Esophagus squamous epithelium (tissue), 5 donors: Measurements from ENCODE around the gene CXCR4. TPM values are rescaled to one million over a fixed set of nuclear protein-coding genes. Genes with fewer than 3 reads are reported as not detected.

Source experiments
- DNase-seq: peaks from one replicate; lab custom pipeline; 2025; lab: John Stamatoyannopoulos, UW
- H3K27ac ChIP-seq, 4 donors: fragments of 200-600 bp; sonication (generic); one replicate each; pipeline ENCODE4 v1.5.1; 2016 to 2019; ENCODE audit warnings: mild to moderate bottlenecking in 1 of 4
- H3K27me3 ChIP-seq, 4 donors: fragments of 200-600 bp; sonication (generic); 1 replicate in 3 of 4; 2 replicates in 1 of 4; pipeline versions ENCODE4 v1.5.1 to v1.6.0; 2017 to 2021; ENCODE audit warnings: antibody characterized with exemption in 1 of 4
- H3K36me3 ChIP-seq, 3 donors: fragments of 200-600 bp; sonication (generic); one replicate each; pipeline ENCODE4 v1.5.1; 2016 to 2019
- H3K4me1 ChIP-seq, 3 donors: fragments of 200-600 bp; sonication (generic); one replicate each; pipeline ENCODE4 v1.5.1; 2017 to 2019
- H3K4me3 ChIP-seq, 4 donors: fragments of 200-600 bp; sonication (generic); 1 replicate in 3 of 4; 2 replicates in 1 of 4; pipeline ENCODE4 v1.5.1; 2016 to 2019; ENCODE audit warnings: mild to moderate bottlenecking in 2 of 4, moderate library complexity in 1 of 4
- H3K9me3 ChIP-seq, 3 donors: fragments of 200-600 bp; sonication (generic); one replicate each; pipeline ENCODE4 v1.5.1; 2016 to 2019
- CTCF ChIP-seq, 6 experiments: fragments of 450-650 bp in 4 of 6; fragments of 200-600 bp in 2 of 6; sonication (generic) in 2 of 6; IDR thresholded peaks; one replicate each; pipeline ENCODE4 v1.5.1; 2016 to 2019; ENCODE audit warnings: antibody characterized with exemption in 6 of 6, mild to moderate bottlenecking in 4 of 6, moderate library complexity in 4 of 6
- POLR2A ChIP-seq, 4 donors: fragments of 450-650 bp; IDR thresholded peaks; one replicate each; pipeline ENCODE4 v1.6.1; 2017; ENCODE audit warnings: antibody characterized with exemption in 4 of 4, mild to moderate bottlenecking in 4 of 4, moderate library complexity in 3 of 4
- WGBS, 2 donors: methylation state at CpG; one replicate each; pipeline ENCODE4 v1.1.5; 2018; 5-methylcytosine and 5-hydroxymethylcytosine counted together
- intact Hi-C: fragments of 100-400 bp; cut with DNase I; formaldehyde crosslinking; loops from one replicate; pipeline ENCODE4 v1.15.0; 2022
- total RNA-seq, 4 donors: library from RNA; depleted of rRNA; stranded (reverse); fragments of >200 nt; gene quantifications; one replicate each; pipeline ENCODE4 v1.1.0, GENCODE V29; 2016
- donor health status: DM: yes; HTN: yes; CAD: no.

The CXCR4 gene
- 10 to 100 TPM in 2 of 4 donors, 1 to 10 TPM in 2; 5.7 to 28.6 (median 10.0) TPM for total RNA-seq

- 2 to 3% methylated on average over 18 to 30 of the region's 50 CpGs for WGBS, 2 donors
- Histone ChIP-seq H3K27ac (peak within 1 kb of the TSS; percentile 67 to 88 (median 76)), H3K4me1 (peaks cover 14 to 48% (median 35%) of the 10 kb centered on the region in 3 donors), H3K36me3 (no peaks in the 10 kb centered on the region), H3K4me3 (peak within 1 kb of the TSS; percentile 30 to 71 (median 49)), H3K27me3 (peaks cover 0 to 99% (median 7%) of the 10 kb centered on the region in 4 donors), H3K9me3 (no peaks in the 10 kb centered on the region)
- intact Hi-C loops = no loop called here
- DNase-seq = peak; percentile 54
- TF ChIP-seq POLR2A (IDR thresholded peaks at IDR 0.05) (peak in 2 of 4 donors; percentile 85 to 92), CTCF (IDR thresholded peaks at IDR 0.05) (peak in 1 of 6 experiments; percentile 4)
These were observed at the start of gene CXCR4 for GRCh38 chr2:136117909-136118818. Gene CXCR4, minus strand, starts transcription at chr2:136118149. Its CDS starts 89 bp downstream, at chr2:136118060.

- Histone ChIP-seq H3K36me3 (no peaks in the 10 kb centered on the region), H3K4me3 (no peak overlapping the region), H3K4me1 (no peaks in the 10 kb centered on the region), H3K9me3 (no peaks in the 10 kb centered on the region), H3K27me3 (no peaks in the 10 kb centered on the region), H3K27ac (no peak overlapping the region)
- no peak for TF ChIP-seq POLR2A (IDR thresholded peaks at IDR 0.05)
- TF ChIP-seq CTCF (IDR thresholded peaks at IDR 0.05) = no peak
- DNase-seq = no peak
- WGBS, 2 donors = 90 to 93% methylated on average over 4 to 5 of the region's 5 CpGs
- intact Hi-C loops = no loop called here
These were observed 46.4 kb upstream of the CXCR4 start for GRCh38 chr2:136164280-136164776.

GRCh38 chr2:136162438-136162837 is 44.5 kb upstream of the CXCR4 start:
- H3K36me3 ChIP-seq = no peaks in the 10 kb centered on the region
- H3K27me3 ChIP-seq = no peaks in the 10 kb centered on the region
- intact Hi-C loops = no loop called here
- H3K9me3 ChIP-seq = no peaks in the 10 kb centered on the region
- DNase-seq = no peak
- 0 to 5% methylated on average over 1 of the region's 1 CpG for WGBS, 2 donors
- H3K4me3 ChIP-seq = no peak overlapping the region
- TF ChIP-seq POLR2A (IDR thresholded peaks at IDR 0.05) = no peak
- no peak for TF ChIP-seq CTCF (IDR thresholded peaks at IDR 0.05)
- no peaks in the 10 kb centered on the region for H3K4me1 ChIP-seq
- no peak overlapping the region for H3K27ac ChIP-seq

GRCh38 chr2:136156411-136156810 is 38.5 kb upstream of the CXCR4 start:
- H3K9me3 ChIP-seq = no peaks in the 10 kb centered on the region
- TF ChIP-seq POLR2A (IDR thresholded peaks at IDR 0.05) (no peak), CTCF (IDR thresholded peaks at IDR 0.05) (no peak)
- H3K27ac ChIP-seq = no peak overlapping the region
- no peaks in the 10 kb centered on the region for H3K36me3 ChIP-seq
- no peaks in the 10 kb centered on the region for H3K4me1 ChIP-seq
- no peak overlapping the region for H3K4me3 ChIP-seq
- DNase-seq = no peak
- 70 to 76% methylated on average over 1 of the region's 1 CpG for WGBS, 2 donors
- intact Hi-C loops = no loop called here
- no peaks in the 10 kb centered on the region for H3K27me3 ChIP-seq

- Histone ChIP-seq H3K27me3 (no peaks in the 10 kb centered on the region), H3K4me1 (no peaks in the 10 kb centered on the region), H3K27ac (no peak overlapping the region), H3K36me3 (no peaks in the 10 kb centered on the region), H3K4me3 (no peak overlapping the region), H3K9me3 (no peaks in the 10 kb centered on the region)
- WGBS, 2 donors = 87 to 90% methylated on average over 4 of the region's 4 CpGs
- no peak for DNase-seq
- intact Hi-C loops = no loop called here
- TF ChIP-seq POLR2A (IDR thresholded peaks at IDR 0.05) (no peak), CTCF (IDR thresholded peaks at IDR 0.05) (no peak)
These were observed 36.4 kb upstream of the CXCR4 start for GRCh38 chr2:136154384-136154783.
